ENCODE data around the gene APBA3. TPM values are rescaled to one million over a fixed set of nuclear protein-coding genes. Genes with fewer than 3 reads are reported as not detected.

The APBA3 gene
- total RNA-seq, 1 experiment from 2014 or later, result 19.6 TPM

- no peak for DNase-seq
- Mint-ChIP-seq H3K27ac (ENCODE audit: unreplicated experiment) (no peak overlapping the region), H3K27me3 (ENCODE audit: unreplicated experiment) (no peaks in the 10 kb centered on the region), H3K36me3 (ENCODE audit: insufficient read depth, unreplicated experiment) (peaks cover 35% of the 10 kb centered on the region), H3K4me1 (ENCODE audit: low read depth, unreplicated experiment) (no peaks in the 10 kb centered on the region), H3K4me3 (ENCODE audit: low read depth, unreplicated experiment) (no peak overlapping the region), H3K9me3 (ENCODE audit: low read depth, unreplicated experiment) (no peaks in the 10 kb centered on the region)
- intact Hi-C loops (cut with micrococcal nuclease; ENCODE audit: unreplicated experiment), result no loop called here
- TF ChIP-seq, protein P1, sequence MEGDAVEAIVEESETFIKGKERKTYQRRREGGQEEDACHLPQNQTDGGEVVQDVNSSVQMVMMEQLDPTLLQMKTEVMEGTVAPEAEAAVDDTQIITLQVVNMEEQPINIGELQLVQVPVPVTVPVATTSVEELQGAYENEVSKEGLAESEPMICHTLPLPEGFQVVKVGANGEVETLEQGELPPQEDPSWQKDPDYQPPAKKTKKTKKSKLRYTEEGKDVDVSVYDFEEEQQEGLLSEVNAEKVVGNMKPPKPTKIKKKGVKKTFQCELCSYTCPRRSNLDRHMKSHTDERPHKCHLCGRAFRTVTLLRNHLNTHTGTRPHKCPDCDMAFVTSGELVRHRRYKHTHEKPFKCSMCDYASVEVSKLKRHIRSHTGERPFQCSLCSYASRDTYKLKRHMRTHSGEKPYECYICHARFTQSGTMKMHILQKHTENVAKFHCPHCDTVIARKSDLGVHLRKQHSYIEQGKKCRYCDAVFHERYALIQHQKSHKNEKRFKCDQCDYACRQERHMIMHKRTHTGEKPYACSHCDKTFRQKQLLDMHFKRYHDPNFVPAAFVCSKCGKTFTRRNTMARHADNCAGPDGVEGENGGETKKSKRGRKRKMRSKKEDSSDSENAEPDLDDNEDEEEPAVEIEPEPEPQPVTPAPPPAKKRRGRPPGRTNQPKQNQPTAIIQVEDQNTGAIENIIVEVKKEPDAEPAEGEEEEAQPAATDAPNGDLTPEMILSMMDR (IDR thresholded peaks at IDR 0.05; ENCODE audit: unreplicated experiment), result no peak
- CTCF ChIA-PET, result no interaction called here
- BruUV-seq (replicated peaks), result no TSS peak
Observed at GRCh38 chr19:3737487-3738205, 23.8 kb downstream of the APBA3 start.

- TF ChIP-seq, protein P1 (IDR thresholded peaks at IDR 0.05; ENCODE audit: unreplicated experiment), result no peak
- Mint-ChIP-seq H3K36me3 (ENCODE audit: insufficient read depth, unreplicated experiment) (peaks cover 40% of the 10 kb centered on the region), H3K27ac (ENCODE audit: unreplicated experiment) (no peak overlapping the region), H3K27me3 (ENCODE audit: unreplicated experiment) (no peaks in the 10 kb centered on the region), H3K4me1 (ENCODE audit: low read depth, unreplicated experiment) (no peaks in the 10 kb centered on the region), H3K9me3 (ENCODE audit: low read depth, unreplicated experiment) (no peaks in the 10 kb centered on the region), H3K4me3 (ENCODE audit: low read depth, unreplicated experiment) (no peak overlapping the region)
- intact Hi-C loops (cut with micrococcal nuclease; ENCODE audit: unreplicated experiment), result no loop called here
- no TSS peak for BruUV-seq (replicated peaks)
- no peak for DNase-seq
- CTCF ChIA-PET, result no interaction called here
Observed at GRCh38 chr19:3736106-3736724, 25.3 kb downstream of the APBA3 start.

DNA sequence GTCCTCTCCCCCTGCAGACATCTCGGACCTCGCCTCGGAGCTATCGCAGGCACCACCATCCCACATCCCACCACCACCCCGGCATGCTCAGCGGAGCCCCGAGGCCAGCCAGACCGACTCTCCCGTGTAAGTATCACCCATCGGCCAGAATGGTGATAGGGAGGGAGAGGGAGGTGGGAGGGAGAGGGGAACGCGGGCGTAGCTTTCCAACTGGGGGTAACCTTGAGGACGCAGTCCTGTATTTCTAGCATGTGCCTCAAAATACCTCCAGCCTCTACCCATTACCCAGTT is 27.2 kb downstream of the APBA3 start:
- no peak for DNase-seq
- intact Hi-C loops (cut with micrococcal nuclease; ENCODE audit: unreplicated experiment), result no loop called here
- TF ChIP-seq, protein P1 (IDR thresholded peaks at IDR 0.05; ENCODE audit: unreplicated experiment), result no peak
- Mint-ChIP-seq H3K27me3 (ENCODE audit: unreplicated experiment) (no peaks in the 10 kb centered on the region), H3K27ac (ENCODE audit: unreplicated experiment) (no peak overlapping the region), H3K36me3 (ENCODE audit: insufficient read depth, unreplicated experiment) (peaks cover 45% of the 10 kb centered on the region), H3K9me3 (ENCODE audit: low read depth, unreplicated experiment) (no peaks in the 10 kb centered on the region), H3K4me3 (ENCODE audit: low read depth, unreplicated experiment) (no peak overlapping the region), H3K4me1 (ENCODE audit: low read depth, unreplicated experiment) (no peaks in the 10 kb centered on the region)
- CTCF ChIA-PET, result no interaction called here
- no TSS peak for BruUV-seq (replicated peaks)

DNA sequence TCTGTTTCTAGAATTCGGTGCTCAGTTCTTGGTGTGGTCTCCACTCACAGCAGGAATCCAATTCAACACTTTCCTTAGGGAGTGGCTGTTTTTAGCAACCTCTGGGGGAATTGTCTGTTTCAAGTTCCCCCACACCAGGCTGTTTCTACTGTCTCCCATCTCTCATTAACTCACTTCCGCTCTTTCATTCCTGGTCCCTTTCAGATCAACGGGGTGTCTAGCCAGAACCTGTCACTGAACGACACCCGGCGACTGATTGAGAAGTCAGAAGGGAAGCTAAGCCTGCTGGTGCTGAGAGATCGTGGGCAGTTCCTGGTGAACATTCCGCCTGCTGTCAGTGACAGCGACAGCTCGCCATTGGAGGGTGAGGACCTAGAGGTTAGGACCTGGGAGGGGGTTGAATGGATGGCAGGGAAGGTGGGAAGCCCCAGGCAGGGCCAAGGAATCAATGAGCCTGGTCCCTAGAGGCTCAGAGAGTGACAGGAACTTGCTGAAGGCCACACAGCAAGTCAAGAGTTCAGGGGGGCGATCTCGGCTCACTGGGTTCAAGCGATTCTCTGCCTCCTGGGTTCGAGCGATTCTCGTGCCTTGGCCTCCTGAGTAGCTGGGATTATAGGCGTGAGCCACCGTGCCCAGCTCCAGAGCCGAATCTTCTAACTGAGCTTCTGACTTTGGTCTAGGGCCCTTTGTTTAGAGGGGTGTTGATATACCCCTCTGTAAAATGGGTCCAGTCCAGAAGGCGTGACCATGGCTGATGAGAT is 27.8 kb downstream of the APBA3 start:
- intact Hi-C loops (cut with micrococcal nuclease; ENCODE audit: unreplicated experiment), result no loop called here
- Mint-ChIP-seq H3K4me1 (ENCODE audit: low read depth, unreplicated experiment) (no peaks in the 10 kb centered on the region), H3K27ac (ENCODE audit: unreplicated experiment) (no peak overlapping the region), H3K36me3 (ENCODE audit: insufficient read depth, unreplicated experiment) (peaks cover 45% of the 10 kb centered on the region), H3K27me3 (ENCODE audit: unreplicated experiment) (no peaks in the 10 kb centered on the region), H3K4me3 (ENCODE audit: low read depth, unreplicated experiment) (no peak overlapping the region), H3K9me3 (ENCODE audit: low read depth, unreplicated experiment) (no peaks in the 10 kb centered on the region)
- no peak for DNase-seq
- TF ChIP-seq, protein P1 (IDR thresholded peaks at IDR 0.05; ENCODE audit: unreplicated experiment), result no peak
- CTCF ChIA-PET, result no interaction called here
- BruUV-seq (replicated peaks), result no TSS peak
